ENCODE results near the gene B3GNT9.
A peak's percentile ranks its signal among the peaks of the same experiment; 100 is the strongest.

DNA sequence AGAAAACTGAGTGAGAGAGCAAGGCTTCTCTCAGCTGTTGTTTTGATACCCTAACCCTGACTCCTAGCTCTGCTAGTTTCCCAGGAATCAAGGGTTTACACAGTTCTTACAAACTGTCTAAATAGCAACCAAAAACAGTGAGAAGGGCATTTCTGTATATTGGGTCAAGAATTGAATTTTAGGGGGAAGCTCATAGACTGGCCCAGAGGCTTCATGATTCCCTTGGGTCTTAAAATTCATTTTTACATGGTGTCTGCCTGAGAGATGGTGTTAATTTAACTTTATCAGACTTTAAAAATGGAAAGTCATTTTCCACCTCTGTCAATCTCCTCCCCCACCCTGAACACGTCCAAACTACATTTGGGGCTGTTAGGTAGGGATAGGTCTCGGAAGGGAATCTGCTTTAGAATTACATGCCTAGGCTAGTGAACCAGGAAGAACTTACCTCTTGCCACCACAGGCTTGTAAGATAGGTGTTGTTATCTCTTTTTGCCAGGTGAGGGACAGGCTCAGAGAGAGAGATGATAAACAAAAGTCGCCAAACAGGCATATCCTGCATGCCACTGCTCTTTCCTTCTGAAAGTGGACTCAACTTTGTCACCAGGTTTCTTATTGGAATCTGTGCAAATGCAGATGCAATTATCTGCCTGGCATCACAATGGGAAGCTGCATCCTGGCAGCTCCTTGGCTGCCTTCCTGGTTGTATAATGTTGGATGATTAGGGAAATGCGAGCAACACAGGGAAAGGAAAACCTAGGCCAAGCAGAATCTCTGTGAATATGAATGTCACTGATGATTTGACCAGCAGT, 38.0 kb downstream of the B3GNT9 start:
- TF ChIP-seq, protein P1, sequence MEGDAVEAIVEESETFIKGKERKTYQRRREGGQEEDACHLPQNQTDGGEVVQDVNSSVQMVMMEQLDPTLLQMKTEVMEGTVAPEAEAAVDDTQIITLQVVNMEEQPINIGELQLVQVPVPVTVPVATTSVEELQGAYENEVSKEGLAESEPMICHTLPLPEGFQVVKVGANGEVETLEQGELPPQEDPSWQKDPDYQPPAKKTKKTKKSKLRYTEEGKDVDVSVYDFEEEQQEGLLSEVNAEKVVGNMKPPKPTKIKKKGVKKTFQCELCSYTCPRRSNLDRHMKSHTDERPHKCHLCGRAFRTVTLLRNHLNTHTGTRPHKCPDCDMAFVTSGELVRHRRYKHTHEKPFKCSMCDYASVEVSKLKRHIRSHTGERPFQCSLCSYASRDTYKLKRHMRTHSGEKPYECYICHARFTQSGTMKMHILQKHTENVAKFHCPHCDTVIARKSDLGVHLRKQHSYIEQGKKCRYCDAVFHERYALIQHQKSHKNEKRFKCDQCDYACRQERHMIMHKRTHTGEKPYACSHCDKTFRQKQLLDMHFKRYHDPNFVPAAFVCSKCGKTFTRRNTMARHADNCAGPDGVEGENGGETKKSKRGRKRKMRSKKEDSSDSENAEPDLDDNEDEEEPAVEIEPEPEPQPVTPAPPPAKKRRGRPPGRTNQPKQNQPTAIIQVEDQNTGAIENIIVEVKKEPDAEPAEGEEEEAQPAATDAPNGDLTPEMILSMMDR (IDR thresholded peaks at IDR 0.05): peak in 1 of 5 experiments; percentile 11
- TF ChIP-seq POLR2AphosphoS5 (IDR thresholded peaks at IDR 0.05): no peak
- TF ChIP-seq POLR2A (IDR thresholded peaks at IDR 0.05): no peak

Data from transverse colon (tissue), 4 donors.